ENCODE results near the gene HOXB3.

DNA sequence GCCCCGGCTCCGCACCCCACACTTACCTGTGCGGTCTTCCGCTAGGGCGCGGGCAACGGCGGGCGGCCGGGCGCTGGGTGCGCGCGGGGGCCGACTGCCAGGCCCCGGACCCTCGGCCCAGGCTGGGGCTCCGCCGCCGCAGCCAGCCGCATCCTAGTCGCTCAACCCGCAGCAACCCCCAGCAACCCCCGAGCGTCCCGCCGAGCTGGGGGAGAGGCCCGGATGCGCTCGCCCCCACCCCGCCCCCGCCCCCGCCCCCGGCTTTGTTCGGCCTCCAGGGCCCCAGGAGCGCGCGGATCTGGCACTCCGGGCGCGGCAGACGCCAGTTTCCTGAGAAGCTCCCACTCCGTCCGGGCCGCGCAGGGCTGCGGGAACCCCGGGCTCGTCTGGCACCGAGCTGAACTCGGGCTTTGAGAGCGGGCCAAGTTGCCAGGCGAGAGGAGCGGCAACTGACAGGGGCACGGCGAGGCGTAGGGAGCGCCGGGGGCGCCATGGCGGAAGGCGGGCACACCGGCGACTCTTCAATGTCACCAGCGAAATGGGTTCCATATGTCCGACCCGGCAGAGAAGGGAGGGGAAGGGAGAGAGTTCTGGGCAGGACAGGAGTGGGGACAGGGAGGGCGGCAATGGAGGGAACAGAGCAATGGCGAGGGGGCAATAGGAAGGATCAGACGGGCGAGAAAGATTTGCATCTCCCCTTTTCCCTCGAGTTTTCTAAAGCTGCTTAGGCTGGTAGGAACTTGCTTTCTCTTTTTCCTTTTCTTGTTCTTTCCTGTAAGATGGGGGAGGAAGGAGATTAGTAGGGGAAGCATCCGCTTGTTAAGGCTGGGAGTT lies 25.6 kb downstream of the HOXB3 start:
- TF ChIP-seq, protein P1, sequence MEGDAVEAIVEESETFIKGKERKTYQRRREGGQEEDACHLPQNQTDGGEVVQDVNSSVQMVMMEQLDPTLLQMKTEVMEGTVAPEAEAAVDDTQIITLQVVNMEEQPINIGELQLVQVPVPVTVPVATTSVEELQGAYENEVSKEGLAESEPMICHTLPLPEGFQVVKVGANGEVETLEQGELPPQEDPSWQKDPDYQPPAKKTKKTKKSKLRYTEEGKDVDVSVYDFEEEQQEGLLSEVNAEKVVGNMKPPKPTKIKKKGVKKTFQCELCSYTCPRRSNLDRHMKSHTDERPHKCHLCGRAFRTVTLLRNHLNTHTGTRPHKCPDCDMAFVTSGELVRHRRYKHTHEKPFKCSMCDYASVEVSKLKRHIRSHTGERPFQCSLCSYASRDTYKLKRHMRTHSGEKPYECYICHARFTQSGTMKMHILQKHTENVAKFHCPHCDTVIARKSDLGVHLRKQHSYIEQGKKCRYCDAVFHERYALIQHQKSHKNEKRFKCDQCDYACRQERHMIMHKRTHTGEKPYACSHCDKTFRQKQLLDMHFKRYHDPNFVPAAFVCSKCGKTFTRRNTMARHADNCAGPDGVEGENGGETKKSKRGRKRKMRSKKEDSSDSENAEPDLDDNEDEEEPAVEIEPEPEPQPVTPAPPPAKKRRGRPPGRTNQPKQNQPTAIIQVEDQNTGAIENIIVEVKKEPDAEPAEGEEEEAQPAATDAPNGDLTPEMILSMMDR (IDR thresholded peaks at IDR 0.05): no peak
- TF ChIP-seq POLR2A (IDR thresholded peaks at IDR 0.05) (no peak), POLR2AphosphoS5 (IDR thresholded peaks at IDR 0.05) (no peak)

Measured in prostate gland (tissue), 2 donors.